HG03045 (cell line): ENCODE results near the gene OR10K2.
A peak's percentile ranks its signal among the peaks of the same experiment; 100 is the strongest.

Experiments used
- ATAC-seq: cut with Tn5 transposase; IDR thresholded peaks from one replicate; pipeline ENCODE4 v1.9.1; 2021; ENCODE audit warnings: mild to moderate bottlenecking, moderate library complexity; ENCODE audit not compliant: unreplicated experiment

Gene OR10K2

GRCh38 chr1:158371188-158371953 lies 54.7 kb downstream of the OR10K2 start:
- peak; percentile 96 for ATAC-seq
